ENCODE data around the gene ERGIC1. TPM values are rescaled to one million over a fixed set of nuclear protein-coding genes. Genes with fewer than 3 reads are reported as not detected.

ERGIC1 gene
- total RNA-seq, 1 experiment from 2014 or later = 77.0 TPM

GRCh38 chr5:172861461-172861860 is 27.4 kb downstream of the ERGIC1 start:
- no peaks in the 10 kb centered on the region; the same call in 1 of the 2 replicates for H3K27me3 Mint-ChIP-seq (ENCODE audit: low read depth)
- Histone ChIP-seq H2BK15ac (ENCODE audit: low read depth, low read length) (no peak overlapping the region), H3K9me3 (ENCODE audit: control insufficient read depth, low read depth, low read length) (no peaks in the 10 kb centered on the region), H4K91ac (ENCODE audit: insufficient read length, low read depth, low read length) (no peak overlapping the region), H3K79me1 (ENCODE audit: insufficient read depth, low read depth, low read length, poor library complexity, severe bottlenecking) (no peaks in the 10 kb centered on the region), H3K18ac (ENCODE audit: insufficient read length, low read depth, low read length) (no peak overlapping the region), H3K4me2 (ENCODE audit: insufficient read depth, insufficient read length, low read length) (no peak overlapping the region), H3K23ac (ENCODE audit: insufficient read length, low read depth, low read length) (no peak overlapping the region), H3K4me1 (ENCODE audit: insufficient read depth, low read length) (0 out of 2 replicates have a peak, but pooled peaks cover 3% of the 10 kb centered on the region), H3K9ac (ENCODE audit: extremely low read depth, insufficient read length, low read length) (no peak overlapping the region), H3K79me2 (ENCODE audit: insufficient read depth, low read length) (peaks cover 5% of the 10 kb centered on the region; the same call in 1 of the 2 replicates), H3K56ac (ENCODE audit: insufficient read length, low read depth, low read length) (no peak overlapping the region), H2BK12ac (ENCODE audit: insufficient read length, low read depth, low read length) (no peak overlapping the region), H2AK5ac (ENCODE audit: insufficient read length, low read length) (no peak overlapping the region), H2BK120ac (ENCODE audit: low read depth, low read length, poor library complexity, severe bottlenecking) (no peak overlapping the region), H3T11ph (ENCODE audit: low read length) (no peak overlapping the region), H4K8ac (replicated peaks; ENCODE audit: insufficient read length, low read depth, low read length) (no peak overlapping the region), H2AFZ (ENCODE audit: low read length) (no peak overlapping the region), H4K5ac (ENCODE audit: insufficient read length, low read depth, low read length) (no peak overlapping the region), H3K4ac (ENCODE audit: low read depth, low read length) (no peak overlapping the region), H3K23me2 (ENCODE audit: insufficient read length, low read depth, low read length, poor library complexity, severe bottlenecking) (peaks cover 3% of the 10 kb centered on the region), H2BK20ac (ENCODE audit: low read depth, low read length, poor library complexity, severe bottlenecking) (no peak overlapping the region), H3K27ac (ENCODE audit: insufficient read length, low read depth, low read length) (no peak overlapping the region), H2BK5ac (ENCODE audit: insufficient read length, low read length) (no peak overlapping the region), H4K20me1 (ENCODE audit: control insufficient read depth, insufficient read depth, insufficient read length) (peaks cover 3% of the 10 kb centered on the region), H3K14ac (ENCODE audit: insufficient read depth, low read length) (no peak overlapping the region), H3K27me3 (ENCODE audit: insufficient read depth, low read length) (no peaks in the 10 kb centered on the region)
- H3K36me3 Mint-ChIP-seq (ENCODE audit: insufficient read depth in 1 of 3, low read depth in 3 of 3) = peaks cover 5 to 10% (median 7%) of the 10 kb centered on the region in 3 experiments; a peak in 5 of 7 replicates
- no peaks in the 10 kb centered on the region for H3K9me3 Mint-ChIP-seq
- peaks cover 27 to 50% of the 10 kb centered on the region in 2 experiments for H3K4me1 Mint-ChIP-seq
- no CpG with 5 or more reads among the region's 5 CpGs for whole genome bisulfite sequencing (ENCODE audit: extremely low coverage, insufficient read length, low lambda C conversion rate)
- TF ChIP-seq CTCF (conservative IDR thresholded peaks at IDR 0.05) = no peak
- peak overlapping the region in 1 of 3 experiments; percentile 11; a peak in 1 of 7 replicates for H3K27ac Mint-ChIP-seq
- H3K4me3 Mint-ChIP-seq = no peak overlapping the region
- no peak for DNase-seq

All from H9 (cell line).